ENCODE data around the gene MAPKAPK2.

- TF ChIP-seq CTCF (IDR thresholded peaks at IDR 0.05), result no peak
- TF ChIP-seq POLR2A (IDR thresholded peaks at IDR 0.05), result no peak
- no peak for TF ChIP-seq EP300 (IDR thresholded peaks at IDR 0.05)
- no peak for TF ChIP-seq POLR2AphosphoS5 (IDR thresholded peaks at IDR 0.05)
These were observed 97.7 kb downstream of the MAPKAPK2 start for GRCh38 chr1:206782448-206782847.

Measured in sigmoid colon (tissue), 4 donors.